COLO829 (cell line): Measurements from ENCODE around the gene FUT2.
A peak's percentile ranks its signal among the peaks of the same experiment; 100 is the strongest.
"Not testable (repeated sequence)": the region's sequence is repeated elsewhere in the genome, so short reads cannot be mapped to it uniquely, and the experiment has no call there.

Experiments used
- DNase-seq: peaks from one replicate; pipeline ENCODE4 v3.0.0; 2012; ENCODE audit warnings: low spot score

FUT2 gene

DNA sequence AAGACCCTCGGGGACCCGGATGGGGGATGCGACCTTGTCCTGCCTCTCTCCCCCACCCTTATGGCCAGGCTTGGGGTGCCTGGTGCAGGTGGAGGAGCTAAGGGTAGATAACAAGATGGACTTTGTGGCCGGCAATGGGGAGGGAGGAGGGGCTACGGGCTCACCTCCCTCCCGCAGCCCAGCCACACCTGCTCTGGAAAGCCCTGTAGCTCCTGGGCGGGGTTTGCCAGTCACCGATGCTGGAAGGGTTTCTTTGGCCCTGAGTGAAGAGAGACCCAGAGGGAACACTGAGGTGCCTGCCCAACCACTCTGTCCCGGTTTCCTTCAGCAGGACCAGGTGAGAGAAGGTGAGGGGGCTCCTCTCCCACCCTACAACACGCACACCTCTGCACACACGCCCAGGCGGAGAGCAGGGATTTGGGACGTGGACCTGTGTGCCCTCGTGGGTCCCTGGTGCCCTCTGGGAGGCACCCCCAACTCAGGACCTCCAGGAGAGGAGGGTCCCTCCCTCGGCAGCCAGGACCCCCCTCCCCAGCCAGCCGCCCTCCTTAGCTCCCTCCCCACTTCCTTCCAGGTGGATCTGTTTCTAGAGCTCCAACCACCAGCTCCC is at the start of gene FUT2:
FUT2 (plus strand) TSS at position 229 of the 610 bp plus-strand sequence. CDS start 6,986 bp downstream, outside the sequence.
- no peak for DNase-seq

DNA sequence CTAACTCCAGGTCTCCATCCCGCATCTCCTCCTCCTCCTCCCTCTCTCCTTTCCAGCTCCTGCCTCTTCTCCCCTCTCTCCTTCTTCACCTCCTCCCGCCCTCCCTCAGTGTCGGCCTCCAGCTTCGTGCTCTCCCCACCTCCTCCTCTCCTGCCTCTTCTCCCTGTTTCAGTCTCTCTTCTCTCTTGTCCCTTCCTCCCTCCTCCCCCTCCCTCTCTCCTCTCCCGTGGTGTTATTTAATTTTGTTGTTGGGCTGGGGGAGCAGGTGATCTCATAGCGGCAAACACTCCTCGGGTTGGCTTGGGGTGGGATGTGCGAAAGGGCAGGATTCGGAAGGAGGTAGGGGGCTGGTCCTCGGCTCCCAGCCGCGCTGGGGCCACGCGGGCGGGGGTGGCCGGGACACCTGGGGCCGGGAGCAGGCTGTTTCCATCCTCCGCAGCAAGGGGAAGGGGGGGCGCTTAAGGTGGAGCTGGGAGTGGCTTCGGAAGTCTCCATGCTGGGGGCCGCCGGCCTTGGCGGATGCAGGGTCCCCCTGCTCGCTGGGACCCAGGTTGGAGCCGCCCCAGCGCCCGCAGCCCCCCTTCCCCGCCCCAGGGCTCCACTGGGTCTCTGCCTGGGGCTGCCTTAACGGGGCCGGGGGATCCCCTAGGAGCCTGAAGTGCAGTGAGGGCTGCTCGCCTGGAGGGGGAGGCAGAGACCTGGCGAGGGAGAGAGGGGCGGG is 49.6 kb upstream of the FUT2 start, which contains the start of gene CA11:
CA11 (minus strand) TSS at position 187 of the 721 bp plus-strand sequence. CDS start 555 bp downstream, outside the sequence.
- peak; percentile 74 for DNase-seq

DNA sequence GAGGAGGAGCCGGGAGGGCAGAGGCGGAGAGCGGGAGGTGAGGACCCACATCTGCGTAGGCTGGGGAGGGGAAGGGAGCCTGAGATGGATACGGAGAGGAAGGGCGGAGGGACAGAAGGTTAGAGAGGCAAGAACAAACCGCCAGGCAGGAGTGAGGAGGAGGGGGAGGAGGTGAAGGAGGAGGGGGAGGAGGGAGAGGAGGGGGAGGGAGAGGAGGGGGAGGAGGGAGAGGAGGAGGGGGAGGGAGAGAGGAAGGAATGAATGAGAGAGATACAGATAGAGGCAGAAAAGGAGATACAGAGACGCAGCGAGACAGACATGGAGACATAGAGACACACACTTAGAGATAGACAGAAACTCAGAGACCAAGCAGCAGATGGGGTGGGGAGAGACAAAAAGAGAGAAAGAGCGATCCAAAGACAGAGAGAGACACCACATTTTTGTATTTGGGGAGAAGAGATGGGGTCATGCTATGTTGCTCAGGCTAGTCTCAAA is 49.0 kb upstream of the FUT2 start:
- DNase-seq = no peak

DNA sequence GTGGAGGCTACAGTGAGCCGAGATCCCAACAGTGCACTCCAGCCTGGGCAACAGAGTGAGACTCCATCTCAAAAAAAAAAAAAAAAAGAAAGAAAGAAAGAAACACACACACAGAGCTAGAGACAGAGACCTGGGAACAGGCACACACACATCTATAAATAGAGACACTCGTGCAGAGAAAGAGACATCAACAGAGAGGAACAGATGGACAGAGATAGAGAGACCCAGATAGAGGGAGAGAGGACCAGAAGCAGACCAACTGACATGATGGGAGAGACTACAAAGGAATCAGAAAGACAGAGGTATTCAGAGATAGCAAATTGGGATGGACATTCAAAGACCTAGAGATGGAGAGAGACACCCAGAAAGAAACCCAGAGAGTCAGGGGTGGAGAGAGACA is 47.6 kb upstream of the FUT2 start:
- no peak for DNase-seq

DNA sequence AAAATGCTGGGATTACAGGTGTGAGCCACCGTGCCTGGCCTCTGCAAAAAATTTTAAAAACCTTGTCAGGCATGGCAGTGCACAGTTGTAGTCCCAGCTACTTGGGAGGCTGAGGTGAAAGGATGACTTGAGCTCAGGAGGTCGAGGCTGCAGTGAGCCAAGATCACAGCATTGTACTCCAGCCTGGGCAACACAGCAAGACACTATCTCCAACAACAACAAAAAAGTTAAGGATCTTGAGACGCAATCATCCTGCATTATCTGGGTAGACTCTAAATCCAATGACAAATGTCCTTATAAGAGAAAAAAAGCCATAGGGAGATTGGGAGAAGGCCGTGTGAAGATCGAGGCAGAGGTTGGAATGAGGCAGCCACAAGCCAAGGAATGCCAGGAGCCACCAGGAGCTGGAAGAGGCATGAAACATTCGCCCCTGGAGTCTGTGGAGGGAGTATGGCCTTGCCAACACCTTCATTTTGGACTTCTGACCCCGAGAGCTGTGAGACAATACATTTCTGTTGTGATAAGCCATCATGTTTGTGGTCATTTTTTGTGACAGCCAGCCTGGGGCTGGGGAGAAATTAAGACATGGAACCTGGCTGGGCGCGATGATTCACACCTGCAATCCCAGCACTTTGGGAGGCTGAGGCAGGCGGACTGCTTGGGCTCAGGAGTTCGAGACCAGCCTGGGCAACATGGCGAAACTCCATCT is 44.6 kb upstream of the FUT2 start:
- DNase-seq = no peak

DNA sequence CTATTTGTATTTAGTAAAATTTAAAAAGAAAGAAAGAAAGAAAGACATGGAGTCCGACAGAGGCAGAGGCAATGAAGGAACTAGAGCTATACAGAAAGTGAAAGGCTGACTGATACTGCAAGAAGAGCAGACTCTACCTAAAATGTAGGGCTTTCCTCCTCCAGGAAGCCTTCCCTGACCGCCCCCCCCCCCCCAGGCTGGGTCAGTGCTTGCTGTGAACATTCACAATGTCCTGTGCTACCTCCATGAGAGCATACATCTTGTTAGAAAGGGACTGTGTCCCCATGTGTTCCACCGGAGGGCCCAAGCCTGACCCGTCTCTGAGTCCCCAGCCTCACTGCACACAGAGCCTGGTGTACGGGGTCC is 44.1 kb upstream of the FUT2 start:
- no peak for DNase-seq

DNA sequence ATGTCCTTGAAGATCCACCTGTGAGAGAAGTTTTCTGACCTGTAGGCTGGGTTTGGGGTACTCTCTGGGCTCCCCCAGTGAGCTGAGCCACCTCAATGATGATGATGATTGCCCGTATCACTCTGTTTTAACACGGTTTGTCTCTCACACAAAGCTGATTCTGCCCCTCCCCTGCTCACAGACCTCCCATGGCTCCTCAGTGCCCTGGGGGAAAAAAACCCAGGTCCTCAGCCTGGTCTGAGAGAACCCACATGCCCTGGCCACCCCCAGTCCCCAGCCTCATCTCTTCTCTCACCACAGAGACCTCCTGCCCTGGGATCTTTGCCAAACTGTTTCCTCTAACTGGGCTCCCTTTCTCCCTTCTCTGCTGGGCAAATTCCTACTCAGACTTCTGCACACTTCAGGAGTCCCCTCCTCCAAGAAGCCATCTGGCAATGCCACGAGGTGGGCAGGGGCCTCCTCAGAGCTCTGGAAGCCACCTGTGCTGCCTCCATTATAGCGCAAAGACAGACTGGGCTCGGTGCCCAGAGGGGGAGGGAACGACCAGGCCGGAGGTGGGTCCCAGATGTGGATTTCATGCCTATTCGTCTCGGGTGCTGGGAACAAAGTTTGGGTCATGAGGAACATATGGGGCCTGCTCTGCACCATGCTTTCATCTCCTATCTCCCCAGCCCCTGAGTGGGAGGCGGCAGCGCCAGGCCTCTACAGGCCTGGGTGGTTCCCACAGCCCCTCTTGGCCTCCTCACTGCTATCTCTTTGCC is 41.3 kb upstream of the FUT2 start:
- DNase-seq = no peak

DNA sequence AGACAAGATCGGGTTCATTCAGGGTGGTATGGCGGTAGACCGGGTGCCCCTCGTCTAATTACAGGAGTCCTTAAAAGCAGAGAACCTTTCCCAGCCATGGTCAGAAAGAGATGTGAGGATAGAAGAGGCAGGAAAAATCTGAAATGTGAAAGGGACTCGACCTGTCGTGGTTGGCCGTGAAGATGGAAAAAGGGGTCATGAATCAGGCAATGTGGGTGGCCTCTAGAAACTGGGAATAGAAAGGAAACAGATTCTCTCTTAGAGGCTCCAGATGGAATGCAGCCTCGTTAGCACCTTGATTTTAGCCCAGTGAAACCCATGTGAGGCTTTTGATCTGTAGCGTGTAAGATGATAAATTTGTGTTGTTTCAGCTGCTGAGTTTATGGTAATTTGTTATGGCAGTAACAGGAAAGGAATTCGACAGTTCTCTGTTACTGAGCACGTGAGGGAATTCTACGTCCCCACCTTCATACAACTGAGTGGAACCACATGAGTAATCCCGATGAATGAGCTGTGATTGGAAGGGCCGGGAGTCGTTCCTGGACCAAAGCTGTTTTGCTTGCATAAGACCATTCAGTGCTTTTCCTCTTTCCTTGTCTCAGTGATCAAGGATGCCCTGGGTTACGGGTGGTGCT is 38.8 kb upstream of the FUT2 start:
- no peak for DNase-seq

DNA sequence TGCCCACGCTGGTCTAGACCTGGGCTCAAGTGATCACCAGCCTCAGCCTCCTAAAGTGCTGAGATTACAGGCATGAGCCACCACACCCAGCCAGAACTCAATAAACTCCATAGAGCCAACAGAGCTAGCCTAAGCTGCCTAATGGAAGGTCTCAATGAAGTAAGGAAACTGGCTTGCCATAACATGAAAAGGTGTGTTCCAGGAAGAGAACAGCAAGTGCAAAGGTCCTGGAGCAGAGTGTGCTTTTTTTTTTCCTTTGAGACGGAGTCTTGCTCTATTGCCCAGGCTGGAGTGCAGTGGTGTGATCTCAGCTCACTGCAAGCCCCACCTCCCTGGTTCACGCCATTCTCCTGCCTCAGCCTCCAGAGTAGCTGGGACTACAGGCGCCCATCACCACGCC is 37.9 kb upstream of the FUT2 start:
- not testable (repeated sequence) for DNase-seq

DNA sequence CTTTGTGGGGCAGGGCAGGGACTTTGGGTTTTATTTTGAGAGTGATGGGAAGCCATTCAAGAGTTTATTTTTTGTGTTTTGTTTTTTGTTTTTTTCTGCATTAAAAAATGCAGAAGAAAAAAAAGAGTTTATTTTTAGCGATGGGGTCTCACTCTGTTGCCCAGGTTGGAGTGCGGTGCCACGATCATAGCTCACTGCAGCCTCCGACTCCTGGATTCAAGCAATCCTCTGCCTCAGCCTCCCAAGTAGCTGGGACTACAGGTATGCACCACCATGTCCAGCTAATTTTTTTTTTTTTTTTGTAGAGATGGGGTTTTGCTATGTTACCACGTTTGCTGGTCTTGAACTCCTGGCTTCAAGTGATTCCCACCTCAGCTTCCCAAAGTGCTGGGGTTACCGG is 37.3 kb upstream of the FUT2 start:
- no peak for DNase-seq

DNA sequence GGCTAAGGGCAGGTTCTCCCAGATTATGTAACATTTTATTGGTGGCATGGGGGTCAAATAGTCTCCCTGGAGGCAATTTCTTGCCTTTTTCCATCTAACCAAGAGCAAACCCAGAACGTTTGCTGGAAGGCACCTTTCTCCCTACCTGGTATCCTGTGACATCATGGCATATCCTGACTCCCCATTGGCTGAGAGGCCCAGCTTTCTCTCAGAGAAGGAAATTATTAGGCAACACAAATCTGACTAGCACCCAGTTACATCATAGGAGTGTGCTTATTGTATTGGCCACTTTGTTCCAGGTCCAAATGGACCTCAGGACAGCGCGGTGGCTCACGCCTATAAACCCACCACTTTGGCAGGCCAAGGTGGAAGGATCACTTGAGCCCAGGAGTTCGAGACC is 36.0 kb upstream of the FUT2 start:
- no peak for DNase-seq

DNA sequence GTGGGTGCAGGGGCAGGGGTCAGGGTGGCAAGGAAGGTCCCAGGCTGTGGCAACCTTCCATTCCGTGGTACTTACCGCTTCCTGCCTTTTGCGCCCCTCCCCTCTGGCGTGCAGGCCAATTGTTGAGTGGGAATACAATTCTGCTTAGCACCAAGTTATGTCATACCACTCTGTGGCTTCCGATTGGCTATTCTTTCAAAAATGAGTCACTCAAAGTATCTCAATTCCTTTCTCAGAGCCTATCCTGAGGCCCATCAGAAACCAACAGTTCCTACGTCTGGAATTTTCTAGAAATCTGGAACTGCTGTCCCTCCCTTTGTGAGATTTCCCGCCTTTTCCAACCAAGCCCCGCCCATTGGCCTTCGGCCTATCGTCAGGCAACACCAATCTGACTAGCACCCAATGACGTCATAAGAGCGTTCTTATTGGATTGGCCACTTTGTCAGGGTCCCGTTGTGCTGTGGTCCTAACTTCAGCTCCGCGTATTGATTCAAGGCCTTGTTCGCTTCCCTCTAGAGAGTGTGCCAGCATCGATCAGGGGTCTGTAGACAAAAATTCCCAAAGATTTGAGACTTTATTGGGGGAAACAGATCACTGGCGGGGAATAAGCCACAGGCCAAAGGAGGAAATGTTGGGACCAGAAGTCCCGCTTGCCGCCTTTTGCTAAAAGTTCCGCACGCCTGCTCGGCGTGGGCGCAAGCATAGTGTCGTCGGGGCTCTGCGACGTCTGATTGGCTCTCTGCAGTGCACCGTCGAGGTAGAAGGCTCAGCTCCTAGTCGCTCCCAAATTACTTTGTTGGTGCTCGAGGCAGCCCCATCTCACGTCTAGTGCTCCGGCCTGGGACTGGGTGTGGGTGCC is 34.7 kb upstream of the FUT2 start:
- DNase-seq = peak; percentile 98

DNA sequence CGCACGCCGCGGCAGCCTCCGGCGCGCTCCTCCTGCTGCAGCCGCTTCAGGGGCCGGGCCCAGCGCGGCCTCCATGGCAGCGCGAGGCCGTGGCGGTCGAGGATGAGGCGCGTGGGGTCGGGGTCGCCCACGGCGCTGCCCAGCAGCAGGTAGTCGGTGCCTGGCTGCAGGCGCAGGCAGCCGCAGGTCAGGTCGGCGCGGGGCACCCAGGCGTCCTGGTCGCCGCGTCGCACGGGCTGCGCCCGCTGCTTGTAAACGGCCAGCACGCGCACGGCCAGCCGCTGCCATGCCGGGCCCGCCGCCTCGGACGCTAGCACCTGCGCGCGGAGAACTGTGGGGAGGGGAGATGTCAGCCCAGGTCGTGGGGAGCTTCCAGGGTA is 34.1 kb upstream of the FUT2 start:
- DNase-seq = no peak

DNA sequence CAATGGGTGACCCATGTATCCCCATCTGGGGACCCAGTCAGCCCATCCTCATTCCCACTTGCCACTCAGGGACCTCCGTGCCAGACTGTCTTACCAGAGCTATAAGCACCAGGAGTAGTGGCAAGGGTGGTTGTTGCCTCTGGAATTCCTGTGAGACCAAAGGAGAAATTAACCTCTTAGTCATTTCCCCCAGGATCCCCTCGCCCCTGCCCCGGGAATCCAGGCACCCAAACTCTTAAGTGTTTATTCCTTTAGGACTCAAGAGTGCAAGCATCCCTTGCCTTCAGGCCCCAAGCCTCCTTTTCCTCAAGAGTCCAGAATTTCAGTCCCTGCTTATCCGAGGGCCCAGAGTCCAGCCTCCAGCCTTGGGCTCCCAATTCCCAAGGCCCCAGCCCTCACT is 32.1 kb upstream of the FUT2 start:
- DNase-seq = no peak

DNA sequence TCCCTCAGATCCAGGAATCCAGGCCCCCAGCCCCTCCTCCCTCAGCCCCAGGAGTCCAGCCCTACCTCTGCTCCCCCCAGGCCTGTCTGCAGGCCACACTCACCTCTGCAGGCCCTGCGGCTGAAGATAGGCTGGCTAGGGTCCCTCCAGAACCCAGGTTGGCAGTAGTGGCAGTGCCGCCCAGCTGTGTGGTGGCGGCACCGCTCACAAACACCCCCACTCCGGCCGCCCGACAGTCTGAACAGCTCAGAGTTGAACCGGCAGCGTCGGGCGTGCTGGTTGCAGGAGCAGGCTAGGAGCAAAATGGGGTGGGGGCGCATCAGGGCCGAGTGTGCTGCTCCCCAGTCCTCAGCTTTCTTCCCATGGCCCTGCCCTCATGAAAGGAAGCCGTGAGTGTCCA is 31.3 kb upstream of the FUT2 start:
- no peak for DNase-seq

DNA sequence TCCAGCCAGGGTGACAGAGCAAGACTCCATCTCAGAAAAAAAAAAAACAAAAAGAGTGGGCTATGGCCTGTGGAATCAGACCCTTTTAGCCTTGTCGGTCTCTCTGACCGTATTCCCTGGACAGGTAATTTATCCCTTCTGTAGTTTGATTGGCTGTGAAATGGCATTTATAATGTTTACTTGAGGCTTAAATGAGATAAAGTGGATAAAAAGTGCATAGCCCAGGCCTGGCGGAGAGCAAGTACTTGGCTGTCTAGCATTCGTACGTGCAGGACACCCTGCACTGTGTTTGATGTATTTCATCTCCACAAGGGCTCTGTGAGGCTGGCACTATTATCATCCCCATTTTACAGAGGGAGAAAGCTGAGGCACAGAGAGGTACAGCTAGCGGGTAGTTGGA is 30.0 kb upstream of the FUT2 start:
- DNase-seq = no peak

DNA sequence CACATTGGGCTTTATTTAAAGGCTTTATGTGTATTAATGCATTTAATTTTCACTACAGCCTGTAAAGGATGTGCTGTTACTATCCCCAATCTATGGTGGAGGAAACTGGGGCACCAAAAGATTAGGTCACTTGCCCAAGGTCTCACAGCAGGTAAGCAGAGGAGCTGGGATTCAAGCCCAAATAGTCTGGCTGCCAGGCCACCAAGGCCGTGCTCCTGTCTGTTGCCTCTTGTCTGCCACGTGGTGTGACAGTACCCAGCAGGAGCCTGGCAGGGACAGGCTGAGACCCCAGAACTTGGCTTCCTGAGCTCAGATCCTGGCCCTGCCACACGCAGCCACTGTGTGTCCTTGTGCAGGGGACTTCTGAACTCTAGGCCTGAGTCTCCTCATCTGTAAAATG is 27.4 kb upstream of the FUT2 start:
- no peak for DNase-seq

DNA sequence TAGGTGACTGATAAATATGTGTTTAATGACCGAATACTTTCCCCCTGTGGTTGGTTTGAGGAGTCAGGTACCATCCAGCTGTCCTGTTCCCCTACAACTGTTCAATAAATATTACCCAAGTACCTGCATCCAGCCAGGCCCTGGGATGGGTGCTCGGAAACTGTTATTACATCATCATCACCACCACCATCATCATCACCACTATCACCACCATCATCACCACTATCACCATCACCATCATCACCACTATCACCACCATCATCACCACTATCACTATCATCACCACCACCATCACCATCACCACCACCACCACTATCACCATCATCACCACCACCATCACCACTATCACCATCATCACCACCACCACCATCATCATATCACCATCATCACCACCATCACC is 27.0 kb upstream of the FUT2 start:
- no peak for DNase-seq

DNA sequence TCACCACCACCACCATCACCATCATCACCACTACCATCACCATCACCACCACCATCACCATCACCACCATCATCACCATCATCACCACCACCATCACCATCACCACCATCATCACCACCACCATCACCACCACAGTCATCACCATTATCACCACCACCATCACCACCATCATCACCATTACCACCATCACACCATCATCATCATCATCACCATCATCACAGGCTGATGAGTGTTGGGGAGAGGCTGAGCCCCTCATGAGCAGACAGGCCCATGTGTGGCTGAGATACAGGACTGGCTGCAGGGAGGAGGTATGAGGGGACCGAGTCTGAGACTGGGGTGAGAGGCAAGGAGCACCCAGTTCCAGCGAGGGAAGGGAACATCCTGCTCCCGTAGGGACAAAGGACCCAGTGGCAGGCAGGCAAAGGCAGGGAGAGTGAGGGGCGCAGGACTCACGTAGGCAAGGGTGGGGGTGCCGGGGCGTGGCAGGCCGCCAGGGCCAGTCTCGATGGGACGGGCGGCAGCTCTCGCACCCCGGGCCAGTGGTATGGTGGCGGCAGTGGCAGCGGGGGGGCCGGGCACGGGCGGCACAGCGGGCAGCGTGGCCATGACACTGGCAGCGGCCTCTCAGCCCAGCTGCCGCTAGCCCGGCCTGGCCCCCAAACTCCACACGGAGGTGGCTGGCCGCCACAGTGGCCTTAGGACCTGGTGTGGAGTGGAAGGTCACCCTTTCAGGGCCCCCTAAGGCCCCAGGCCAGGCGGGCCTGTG is 25.7 kb upstream of the FUT2 start:
- no peak for DNase-seq
